ENCODE data around the gene KCNIP3.

DNA sequence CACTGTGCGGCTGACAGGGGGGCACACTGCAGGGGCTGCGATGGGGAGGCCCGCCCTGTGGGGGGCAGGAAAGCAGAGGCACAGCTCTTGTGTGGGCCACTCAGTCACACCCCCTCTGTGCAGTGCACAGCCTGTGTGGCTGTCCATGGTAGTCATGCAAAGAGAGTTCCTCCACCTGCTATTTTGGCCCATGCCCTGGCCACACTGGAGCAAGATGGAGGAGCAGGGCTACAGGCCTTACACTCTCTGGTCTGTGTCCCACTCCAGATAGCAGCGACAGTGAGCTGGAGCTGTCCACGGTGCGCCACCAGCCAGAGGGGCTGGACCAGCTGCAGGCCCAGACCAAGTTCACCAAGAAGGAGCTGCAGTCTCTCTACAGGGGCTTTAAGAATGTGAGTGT is 76.9 kb downstream of the KCNIP3 start:
- TF ChIP-seq, protein P1, sequence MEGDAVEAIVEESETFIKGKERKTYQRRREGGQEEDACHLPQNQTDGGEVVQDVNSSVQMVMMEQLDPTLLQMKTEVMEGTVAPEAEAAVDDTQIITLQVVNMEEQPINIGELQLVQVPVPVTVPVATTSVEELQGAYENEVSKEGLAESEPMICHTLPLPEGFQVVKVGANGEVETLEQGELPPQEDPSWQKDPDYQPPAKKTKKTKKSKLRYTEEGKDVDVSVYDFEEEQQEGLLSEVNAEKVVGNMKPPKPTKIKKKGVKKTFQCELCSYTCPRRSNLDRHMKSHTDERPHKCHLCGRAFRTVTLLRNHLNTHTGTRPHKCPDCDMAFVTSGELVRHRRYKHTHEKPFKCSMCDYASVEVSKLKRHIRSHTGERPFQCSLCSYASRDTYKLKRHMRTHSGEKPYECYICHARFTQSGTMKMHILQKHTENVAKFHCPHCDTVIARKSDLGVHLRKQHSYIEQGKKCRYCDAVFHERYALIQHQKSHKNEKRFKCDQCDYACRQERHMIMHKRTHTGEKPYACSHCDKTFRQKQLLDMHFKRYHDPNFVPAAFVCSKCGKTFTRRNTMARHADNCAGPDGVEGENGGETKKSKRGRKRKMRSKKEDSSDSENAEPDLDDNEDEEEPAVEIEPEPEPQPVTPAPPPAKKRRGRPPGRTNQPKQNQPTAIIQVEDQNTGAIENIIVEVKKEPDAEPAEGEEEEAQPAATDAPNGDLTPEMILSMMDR (IDR thresholded peaks at IDR 0.05; ENCODE audit: insufficient read depth, low read length): no peak
- no peak for TF ChIP-seq POLR2AphosphoS5 (IDR thresholded peaks at IDR 0.05; ENCODE audit: low read depth)
- no peak for TF ChIP-seq SPI1 (IDR thresholded peaks at IDR 0.05; ENCODE audit: borderline replicate concordance, low read depth)
- peak; percentile 22 for TF ChIP-seq REST (IDR thresholded peaks at IDR 0.05; ENCODE audit: insufficient replicate concordance, low read depth)
- TF ChIP-seq GABPA (IDR thresholded peaks at IDR 0.05; ENCODE audit: low read depth): no peak
